HG03095 (cell line): ENCODE measurements around the gene GINS2.

Experiments
- ATAC-seq: cut with Tn5 transposase; IDR thresholded peaks from one replicate; pipeline ENCODE4 v1.9.1; 2021; ENCODE audit warnings: moderate library complexity; ENCODE audit not compliant: unreplicated experiment

The GINS2 gene

GRCh38 chr16:85655216-85656129, 33.3 kb downstream of the GINS2 start:
- no peak for ATAC-seq

- ATAC-seq, result no peak
Measured at GRCh38 chr16:85654251-85655095, 34.3 kb downstream of the GINS2 start.

GRCh38 chr16:85653290-85653891, 35.4 kb downstream of the GINS2 start:
- no peak for ATAC-seq

GRCh38 chr16:85652431-85653221, 36.1 kb downstream of the GINS2 start:
- ATAC-seq, result no peak

GRCh38 chr16:85651629-85652430, 36.9 kb downstream of the GINS2 start:
- ATAC-seq, result no peak

GRCh38 chr16:85650844-85651628, 37.7 kb downstream of the GINS2 start:
- no peak for ATAC-seq

GRCh38 chr16:85650135-85650843, 38.5 kb downstream of the GINS2 start:
- ATAC-seq, result no peak

GRCh38 chr16:85649411-85650134, 39.2 kb downstream of the GINS2 start:
- ATAC-seq, result no peak

- ATAC-seq, result no peak
Measured at GRCh38 chr16:85648805-85649204, 39.9 kb downstream of the GINS2 start.

GRCh38 chr16:85648070-85648714, 40.6 kb downstream of the GINS2 start:
- no peak for ATAC-seq

GRCh38 chr16:85646976-85647375, 41.8 kb downstream of the GINS2 start:
- no peak for ATAC-seq

- ATAC-seq, result no peak
Measured at GRCh38 chr16:85646358-85646907, 42.3 kb downstream of the GINS2 start.

- ATAC-seq, result no peak
Measured at GRCh38 chr16:85645021-85645589, 43.6 kb downstream of the GINS2 start.

GRCh38 chr16:85644093-85644712, 44.6 kb downstream of the GINS2 start:
- no peak for ATAC-seq

- ATAC-seq, result no peak
Measured at GRCh38 chr16:85643631-85644030, 45.1 kb downstream of the GINS2 start.

GRCh38 chr16:85642762-85643358, 45.9 kb downstream of the GINS2 start:
- ATAC-seq, result no peak
